B cell (primary cell): ENCODE measurements around the gene CPNE9. TPM values are rescaled to one million over a fixed set of nuclear protein-coding genes. Genes with fewer than 3 reads are reported as not detected.
A peak's percentile ranks its signal among the peaks of the same experiment; 100 is the strongest.

Experiments
- ATAC-seq: fragments of 200-7000 bp; cut with Tn5 transposase; one replicate; pipeline ENCODE4 v1.10.0; 2021; ENCODE audit warnings: low read depth, mild to moderate bottlenecking, moderate number of reproducible peaks, moderate library complexity
- CTCF ChIA-PET: fragments of 350-600 bp; sonication (Branson Sonifier 250); formaldehyde crosslinking; loops from one replicate; lab custom pipeline; 2021; ENCODE audit warnings: antibody characterized with exemption, inconsistent platforms; lab: Charles Lee
- POLR2A ChIA-PET: fragments of 350-600 bp; sonication (Branson Sonifier 250); formaldehyde crosslinking; loops from one replicate; lab custom pipeline; 2021; ENCODE audit warnings: antibody characterized with exemption; lab: Charles Lee
- DNase-seq: peaks from one replicate; pipeline ENCODE4 v3.0.0; 2013
- H2AFZ ChIP-seq: 2 replicates; pipeline ENCODE4 v1.6.1; 2012; ENCODE audit warnings: mild to moderate bottlenecking, low read depth, low read length; ENCODE audit not compliant: insufficient read depth, poor library complexity, severe bottlenecking
- H3K27ac ChIP-seq, 2 donors: 1 replicate in 1 of 2; 2 replicates in 1 of 2; pipeline ENCODE4 v1.5.1; 2012 to 2013; ENCODE audit warnings: low read length in 2 of 2, mild to moderate bottlenecking in 2 of 2, moderate library complexity in 1 of 2
- H3K27me3 ChIP-seq, 4 experiments: fragments of 200-600 bp in 1 of 4; sonication (generic) in 1 of 4; replicated peaks in 1 of 4; 1 replicate in 2 of 4; 2 replicates in 2 of 4; pipeline versions ENCODE4 v1.6.1 to v1.7.0; 2013 to 2016; ENCODE audit warnings: low read length in 3 of 4, mild to moderate bottlenecking in 2 of 4, mixed read lengths in 1 of 4, moderate library complexity in 1 of 4; ENCODE audit not compliant: insufficient read depth in 4 of 4, control insufficient read depth in 3 of 4; ENCODE audit errors: control extremely low read depth in 1 of 4
- H3K36me3 ChIP-seq, 2 experiments: replicated peaks in 1 of 2; 1 replicate in 1 of 2; 2 replicates in 1 of 2; pipeline versions ENCODE4 v1.6.1 to v1.7.1; 2013; ENCODE audit warnings: low read length in 1 of 2; ENCODE audit not compliant: insufficient read depth in 2 of 2, control insufficient read depth in 1 of 2; ENCODE audit errors: control extremely low read depth in 1 of 2, extremely low read depth in 1 of 2
- H3K4me1 ChIP-seq, 2 donors: fragments of 200-600 bp in 1 of 2; sonication (generic) in 1 of 2; 1 replicate in 1 of 2; 2 replicates in 1 of 2; pipeline versions ENCODE4 v1.5.1 to v1.6.1; 2013 to 2017; ENCODE audit warnings: low read length in 2 of 2; ENCODE audit not compliant: control insufficient read depth in 2 of 2, insufficient read depth in 2 of 2
- H3K4me2 ChIP-seq: replicated peaks from 2 replicates; pipeline ENCODE3; 2012; ENCODE audit warnings: mild to moderate bottlenecking, low read depth, low read length; ENCODE audit not compliant: poor library complexity, severe bottlenecking
- H3K4me3 ChIP-seq, 5 experiments: fragments of 200-600 bp in 1 of 5; sonication (generic) in 1 of 5; 1 replicate in 3 of 5; 2 replicates in 2 of 5; pipeline versions ENCODE4 v1.5.1 to v1.7.0; 2011 to 2016; ENCODE audit warnings: low read length in 4 of 5, mild to moderate bottlenecking in 4 of 5, low read depth in 2 of 5, control low read depth in 1 of 5, moderate library complexity in 1 of 5; ENCODE audit not compliant: insufficient read depth in 1 of 5; ENCODE audit errors: control extremely low read depth in 1 of 5, extremely low read depth in 1 of 5
- H3K79me2 ChIP-seq: fragments of 200-600 bp; sonication (generic); one replicate; pipeline ENCODE4 v1.6.0; 2016; ENCODE audit warnings: low read length; ENCODE audit not compliant: control insufficient read depth, insufficient read depth
- H3K9ac ChIP-seq: fragments of 200-600 bp; sonication (generic); 2 replicates; pipeline ENCODE4 v1.6.1; 2017; ENCODE audit warnings: mild to moderate bottlenecking, low read length, moderate library complexity
- H3K9me3 ChIP-seq, 3 donors: one replicate each; pipeline versions ENCODE4 v1.6.1 to v1.7.1; 2013; ENCODE audit warnings: low read length in 2 of 3; ENCODE audit not compliant: control insufficient read depth in 2 of 3, insufficient read depth in 1 of 3; ENCODE audit errors: control extremely low read depth in 1 of 3
- H4K20me1 ChIP-seq: 2 replicates; pipeline ENCODE4 v1.6.0; 2012; ENCODE audit warnings: mild to moderate bottlenecking, low read length; ENCODE audit not compliant: insufficient read depth, control insufficient read depth, poor library complexity, severe bottlenecking
- H3K27ac Mint-ChIP-seq: one replicate; pipeline ENCODE4 v1.8.0; 2021; ENCODE audit warnings: mixed read lengths
- H3K27me3 Mint-ChIP-seq: one replicate; pipeline ENCODE4 v1.8.0; 2021; ENCODE audit warnings: mixed read lengths
- H3K4me1 Mint-ChIP-seq: one replicate; pipeline ENCODE4 v1.8.0; 2021; ENCODE audit warnings: mixed read lengths
- H3K4me3 Mint-ChIP-seq: one replicate; pipeline ENCODE4 v1.8.0; 2021; ENCODE audit warnings: mixed read lengths
- H3K9me3 Mint-ChIP-seq: one replicate; pipeline ENCODE4 v1.8.0; 2022; ENCODE audit warnings: mixed read lengths; ENCODE audit not compliant: insufficient read depth
- CTCF ChIP-seq: fragments of 200-600 bp; IDR thresholded peaks from one replicate; pipeline ENCODE4 v1.8.0; 2022; ENCODE audit warnings: antibody characterized with exemption, mild to moderate bottlenecking
- EZH2 ChIP-seq: IDR thresholded peaks from 2 replicates; pipeline ENCODE4 v1.6.1; 2012; ENCODE audit warnings: borderline replicate concordance, low read depth, mild to moderate bottlenecking, moderate library complexity, low read length; ENCODE audit not compliant: insufficient read depth, poor library complexity, severe bottlenecking
- WGBS: methylation state at CpG from one replicate; pipeline ENCODE4 v1.1.5; 2013; ENCODE audit warnings: missing lambda C conversion rate; ENCODE audit not compliant: insufficient coverage; 5-methylcytosine and 5-hydroxymethylcytosine counted together
- intact Hi-C: fragments of 100-400 bp; cut with micrococcal nuclease; formaldehyde crosslinking; loops from one replicate; pipeline ENCODE4 v1.10.0; 2022
- polyA plus RNA-seq: library from polyadenylated mRNA; depleted of rRNA; stranded (reverse); fragments of >200 nt; gene quantifications from 2 replicates; pipeline ENCODE4 v1.2.3, GENCODE V29; 2012
- total RNA-seq, 2 donors: library from RNA; stranded (reverse); fragments of 120-200 nt in 1 of 2; gene quantifications; 1 replicate in 1 of 2; 2 replicates in 1 of 2; pipeline versions ENCODE4 v1.2.3 to v1.2.4, GENCODE V29; 2013 to 2022

CPNE9 gene
- total and polyA plus RNA-seq, 2 donors (not counting 1 experiment from before 2014, with no cell fraction given): 0.30 to 0.37 TPM

- TF ChIP-seq CTCF: no peak
- no peak for TF ChIP-seq EZH2
- H3K36me3 ChIP-seq: peaks cover 0 to 11% of the 10 kb centered on the region in 2 experiments
- WGBS: 100% methylated on average over 3 of the region's 5 CpGs
- H2AFZ ChIP-seq: no peak overlapping the region
- H3K4me1 Mint-ChIP-seq: peaks cover 59% of the 10 kb centered on the region
- no peaks in the 10 kb centered on the region for H4K20me1 ChIP-seq
- H3K27ac ChIP-seq: no peak overlapping the region
- H3K79me2 ChIP-seq: no peaks in the 10 kb centered on the region
- no peak overlapping the region for H3K4me3 ChIP-seq
- H3K4me2 ChIP-seq: peak overlapping the region; percentile 59
- ChIA-PET CTCF (interaction anchor here (1.0 kb wide), 1 partner anchor 168 kb away, joined by 3 read pairs; no protein-coding TSS in a partner anchor), POLR2A (interaction anchor here (2.0 kb wide), 1 partner anchor 14 kb away, joined by 8 read pairs; the partner anchor contains the start of genes ARPC4 and TADA3)
- peak overlapping the region; percentile 40 for H3K4me3 Mint-ChIP-seq
- no peaks in the 10 kb centered on the region for H3K9me3 Mint-ChIP-seq
- no peaks in the 10 kb centered on the region for H3K27me3 Mint-ChIP-seq
- intact Hi-C loops: loop anchor here (1.0 kb wide), 1 partner anchor 47 kb away; the partner anchor contains the start of gene BRPF1
- DNase-seq (no peak), ATAC-seq (no peak)
- H3K27me3 ChIP-seq: no peaks in the 10 kb centered on the region
- H3K9ac ChIP-seq: no peak overlapping the region
- peak overlapping the region; percentile 78 for H3K27ac Mint-ChIP-seq
- no peaks in the 10 kb centered on the region for H3K9me3 ChIP-seq
- H3K4me1 ChIP-seq: peaks cover 51 to 59% of the 10 kb centered on the region in 2 donors
Observed at GRCh38 chr3:9778143-9779074, 74.8 kb downstream of the CPNE9 start.
